Keratinocyte (primary cell): Measurements from ENCODE around the gene MUL1. TPM values are rescaled to one million over a fixed set of nuclear protein-coding genes. Genes with fewer than 3 reads are reported as not detected.
A peak's percentile ranks its signal among the peaks of the same experiment; 100 is the strongest.

Experiments
- DNase-seq: peaks from one replicate; pipeline ENCODE4 v3.0.0-alpha.2; 2011; ENCODE audit warnings: low read depth, missing footprints, low spot score
- FAIRE-seq: peaks from 2 replicates; lab custom pipeline; 2011; peaks lifted over from hg19 to GRCh38; lab: Jason Lieb, UNC
- H2AFZ ChIP-seq: 2 replicates; pipeline ENCODE4 v1.6.0; 2012; ENCODE audit warnings: low read length, control low read depth, inconsistent platforms; ENCODE audit not compliant: control insufficient read depth
- H3K27ac ChIP-seq: 2 replicates; pipeline ENCODE4 v1.5.1; 2011; ENCODE audit warnings: low read length; ENCODE audit not compliant: control insufficient read depth, insufficient read depth
- H3K27me3 ChIP-seq: 3 replicates; pipeline ENCODE4 v1.6.0; 2011; ENCODE audit warnings: low read length; ENCODE audit not compliant: control insufficient read depth, insufficient read depth; ENCODE audit errors: extremely low read depth
- H3K36me3 ChIP-seq, 2 experiments: 2 replicates in 1 of 2; 3 replicates in 1 of 2; pipeline ENCODE4 v1.5.1; 2011; ENCODE audit warnings: low read length in 2 of 2, mild to moderate bottlenecking in 1 of 2; ENCODE audit not compliant: control insufficient read depth in 2 of 2, insufficient read depth in 2 of 2; ENCODE audit errors: extremely low read depth in 1 of 2
- H3K4me1 ChIP-seq: 3 replicates; pipeline ENCODE4 v1.5.1; 2011; ENCODE audit warnings: low read length; ENCODE audit not compliant: control insufficient read depth, insufficient read depth; ENCODE audit errors: extremely low read depth
- H3K4me2 ChIP-seq: 3 replicates; pipeline ENCODE4 v1.6.0; 2011; ENCODE audit warnings: low read depth, low read length; ENCODE audit not compliant: control insufficient read depth, insufficient read depth; ENCODE audit errors: extremely low read depth
- H3K4me3 ChIP-seq, 3 experiments: fragments of 200-600 bp in 1 of 3; sonication (generic) in 1 of 3; 2 replicates in 2 of 3; 3 replicates in 1 of 3; pipeline ENCODE4 v1.5.1; 2011 to 2016; ENCODE audit warnings: low read length in 3 of 3, mild to moderate bottlenecking in 3 of 3, control low read depth in 2 of 3, inconsistent platforms in 1 of 3, low read depth in 1 of 3, mixed read lengths in 1 of 3, mixed run types in 1 of 3, moderate library complexity in 1 of 3; ENCODE audit not compliant: control insufficient read depth in 2 of 3, insufficient read depth in 2 of 3; ENCODE audit errors: extremely low read depth in 1 of 3
- H3K79me2 ChIP-seq: 2 replicates; pipeline ENCODE4 v1.6.0; 2012; ENCODE audit warnings: low read length; ENCODE audit not compliant: control insufficient read depth, insufficient read depth
- H3K9ac ChIP-seq: 3 replicates; pipeline ENCODE4 v1.6.0; 2011; ENCODE audit warnings: low read length; ENCODE audit not compliant: control insufficient read depth, insufficient read depth; ENCODE audit errors: extremely low read depth
- H3K9me1 ChIP-seq: 3 replicates; pipeline ENCODE4 v1.6.0; 2011; ENCODE audit warnings: low read length; ENCODE audit not compliant: control insufficient read depth, insufficient read depth; ENCODE audit errors: extremely low read depth
- H3K9me3 ChIP-seq: 2 replicates; pipeline ENCODE4 v1.5.1; 2012; ENCODE audit warnings: low read depth, low read length; ENCODE audit not compliant: control insufficient read depth
- H4K20me1 ChIP-seq: 3 replicates; pipeline ENCODE4 v1.6.0; 2011; ENCODE audit warnings: low read length; ENCODE audit not compliant: control insufficient read depth, insufficient read depth; ENCODE audit errors: extremely low read depth
- EZH2 ChIP-seq: IDR thresholded peaks from one replicate; pipeline ENCODE4 v1.6.1; 2012; ENCODE audit warnings: inconsistent platforms, mild to moderate bottlenecking, low read length, moderate library complexity
- dilution Hi-C: fragments of 300-500 bp; cut with MboI; formaldehyde crosslinking; loops from one replicate; pipeline ENCODE4 v1.7.0; 2020; ENCODE audit warnings: low sequenced_read_pairs; ENCODE audit not compliant: extremely low pct_ligation_motif_present
- polyA plus RNA-seq, 5 experiments: library from polyadenylated mRNA; depleted of rRNA in 3 of 5; stranded (reverse) in 3 of 5; stranded (forward) in 1 of 5; unstranded in 1 of 5; fragments of >200 nt; gene quantifications; 1 replicate in 1 of 5; 2 replicates in 3 of 5; 3 replicates in 1 of 5; pipeline versions ENCODE4 v1.2.1 to v1.2.3, GENCODE V29; 2011 to 2012; ENCODE audit warnings: missing spikeins in 2 of 5, low read depth in 1 of 5, low replicate concordance in 1 of 5
- TF ChIP-seq, protein P1 (sequence below), 3 experiments: IDR thresholded peaks in 1 of 3; conservative IDR thresholded peaks in 1 of 3; optimal IDR thresholded peaks in 1 of 3; 2 replicates in 2 of 3; 3 replicates in 1 of 3; pipeline versions ENCODE3 to v1.5.1; 2011; ENCODE audit warnings: low read length in 3 of 3, mild to moderate bottlenecking in 3 of 3, moderate library complexity in 2 of 3, control low read depth in 1 of 3, inconsistent platforms in 1 of 3; ENCODE audit not compliant: insufficient read depth in 2 of 3; ENCODE audit errors: extremely low read depth in 1 of 3

Gene MUL1
- polyA plus RNA-seq, 1 donor (not counting 4 experiments of a cell fraction or from before 2014, with no cell fraction given), result 28.2 TPM

DNA sequence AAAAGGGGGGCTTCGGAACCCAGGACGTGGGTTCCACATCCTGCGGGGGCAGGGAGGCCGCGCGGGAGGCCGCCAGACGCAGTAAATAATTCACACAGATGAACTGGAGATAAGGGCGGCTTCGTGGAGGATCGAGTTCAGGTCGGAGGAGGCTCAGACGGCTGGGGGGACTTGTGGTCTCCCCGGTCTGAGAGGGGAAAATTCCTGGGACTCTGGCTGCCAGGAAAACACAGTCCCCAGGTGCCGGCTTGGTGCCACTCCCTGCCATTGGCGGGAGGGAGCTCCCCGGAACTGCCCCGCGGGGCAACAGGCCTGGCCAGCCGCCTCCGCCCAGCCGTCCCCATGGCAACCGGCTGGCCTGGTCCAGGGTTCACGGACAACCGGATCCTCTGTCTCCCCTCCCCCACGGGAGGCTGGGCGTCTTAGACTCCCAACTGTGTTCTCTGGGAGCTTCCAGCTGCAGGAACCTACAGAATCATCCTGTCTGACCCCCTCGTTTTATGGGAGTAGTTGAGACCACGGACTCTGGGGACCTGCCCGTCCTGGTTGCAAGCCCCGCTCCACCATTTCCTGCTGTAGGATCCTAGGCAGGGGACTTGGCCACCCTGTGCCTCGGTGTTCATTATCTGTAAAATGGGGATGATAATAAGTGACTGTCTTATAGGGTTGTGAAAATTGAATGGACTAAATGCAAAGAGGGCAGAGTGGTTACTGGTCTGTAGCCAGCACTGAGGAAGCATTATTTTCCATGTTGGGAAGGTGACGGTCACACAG is 31.5 kb downstream of the MUL1 start:
- dilution Hi-C loops, result no loop called here
- no peak overlapping the region for H3K9ac ChIP-seq
- no peaks in the 10 kb centered on the region for H3K79me2 ChIP-seq
- peaks cover 20% of the 10 kb centered on the region for H3K4me1 ChIP-seq
- H3K27me3 ChIP-seq, result peaks cover 10% of the 10 kb centered on the region
- FAIRE-seq, result no peak
- TF ChIP-seq, protein P1, sequence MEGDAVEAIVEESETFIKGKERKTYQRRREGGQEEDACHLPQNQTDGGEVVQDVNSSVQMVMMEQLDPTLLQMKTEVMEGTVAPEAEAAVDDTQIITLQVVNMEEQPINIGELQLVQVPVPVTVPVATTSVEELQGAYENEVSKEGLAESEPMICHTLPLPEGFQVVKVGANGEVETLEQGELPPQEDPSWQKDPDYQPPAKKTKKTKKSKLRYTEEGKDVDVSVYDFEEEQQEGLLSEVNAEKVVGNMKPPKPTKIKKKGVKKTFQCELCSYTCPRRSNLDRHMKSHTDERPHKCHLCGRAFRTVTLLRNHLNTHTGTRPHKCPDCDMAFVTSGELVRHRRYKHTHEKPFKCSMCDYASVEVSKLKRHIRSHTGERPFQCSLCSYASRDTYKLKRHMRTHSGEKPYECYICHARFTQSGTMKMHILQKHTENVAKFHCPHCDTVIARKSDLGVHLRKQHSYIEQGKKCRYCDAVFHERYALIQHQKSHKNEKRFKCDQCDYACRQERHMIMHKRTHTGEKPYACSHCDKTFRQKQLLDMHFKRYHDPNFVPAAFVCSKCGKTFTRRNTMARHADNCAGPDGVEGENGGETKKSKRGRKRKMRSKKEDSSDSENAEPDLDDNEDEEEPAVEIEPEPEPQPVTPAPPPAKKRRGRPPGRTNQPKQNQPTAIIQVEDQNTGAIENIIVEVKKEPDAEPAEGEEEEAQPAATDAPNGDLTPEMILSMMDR (optimal IDR thresholded peaks at IDR 0.05 in 1 of 3, IDR thresholded peaks at IDR 0.05 in 1 of 3, conservative IDR thresholded peaks at IDR 0.05 in 1 of 3; ENCODE audit: extremely low read depth in 1 of 3, insufficient read depth in 2 of 3, low read length in 3 of 3), result no peak
- TF ChIP-seq EZH2, result no peak
- peaks cover 4% of the 10 kb centered on the region for H4K20me1 ChIP-seq
- peak overlapping the region; percentile 13 for H2AFZ ChIP-seq
- H3K9me3 ChIP-seq, result no peaks in the 10 kb centered on the region
- peak overlapping the region in 2 of 3 experiments; percentile 7 to 31 for H3K4me3 ChIP-seq
- no peak for DNase-seq
- H3K27ac ChIP-seq, result no peak overlapping the region
- H3K36me3 ChIP-seq, result no peaks in the 10 kb centered on the region
- H3K9me1 ChIP-seq, result peaks cover 3% of the 10 kb centered on the region
- peak overlapping the region; percentile 51 for H3K4me2 ChIP-seq

DNA sequence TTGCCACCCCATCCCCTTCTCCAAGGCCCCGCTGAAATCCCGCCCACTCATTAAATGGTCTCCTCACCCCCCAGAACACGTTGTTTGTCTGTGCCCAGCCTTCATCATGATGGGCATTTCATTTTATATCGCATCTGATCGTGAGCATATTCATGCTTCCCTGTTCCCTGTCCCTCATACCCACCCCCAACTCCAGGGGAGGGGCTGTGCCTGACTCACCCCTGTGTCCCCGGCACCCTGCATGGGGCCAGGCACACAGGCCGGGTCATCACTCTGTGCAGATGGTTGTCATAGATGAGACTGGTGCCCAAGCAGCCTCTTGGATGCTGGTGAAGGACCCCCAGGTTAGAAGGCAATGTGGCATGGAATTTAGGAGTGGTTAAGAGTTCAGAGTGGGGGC is 33.0 kb downstream of the MUL1 start:
- H3K9me1 ChIP-seq, result no peaks in the 10 kb centered on the region
- no peaks in the 10 kb centered on the region for H3K36me3 ChIP-seq
- no peaks in the 10 kb centered on the region for H4K20me1 ChIP-seq
- no peak for DNase-seq
- no peaks in the 10 kb centered on the region for H3K9me3 ChIP-seq
- no peak overlapping the region for H3K9ac ChIP-seq
- FAIRE-seq, result no peak
- peaks cover 11% of the 10 kb centered on the region for H3K4me1 ChIP-seq
- H3K4me2 ChIP-seq, result no peak overlapping the region
- H3K4me3 ChIP-seq, result no peak overlapping the region
- TF ChIP-seq, protein P1 (optimal IDR thresholded peaks at IDR 0.05 in 1 of 3, IDR thresholded peaks at IDR 0.05 in 1 of 3, conservative IDR thresholded peaks at IDR 0.05 in 1 of 3; ENCODE audit: extremely low read depth in 1 of 3, insufficient read depth in 2 of 3, low read length in 3 of 3), result no peak
- TF ChIP-seq EZH2, result no peak
- peaks cover 10% of the 10 kb centered on the region for H3K27me3 ChIP-seq
- H2AFZ ChIP-seq, result no peak overlapping the region
- no peaks in the 10 kb centered on the region for H3K79me2 ChIP-seq
- no peak overlapping the region for H3K27ac ChIP-seq
- dilution Hi-C loops, result no loop called here
